Stimulated activated CD4-positive, alpha-beta T cell treated with anti-CD3 and anti-CD28 coated beads, Interleukin-12 subunit alpha, Interleukin-12 subunit beta, amount 100 ng/mL, for 48 hours (primary cell): Measurements from ENCODE around the gene CNTFR.
"Not testable (repeated sequence)": the region's sequence is repeated elsewhere in the genome, so short reads cannot be mapped to it uniquely, and the experiment has no call there.

Experiments used
- DNase-seq, 3 donors: peaks; one replicate each; pipeline ENCODE4 v3.0.0-alpha.2; 2020; ENCODE audit warnings: low read depth in 2 of 3, low spot score in 1 of 3

The CNTFR gene

DNA sequence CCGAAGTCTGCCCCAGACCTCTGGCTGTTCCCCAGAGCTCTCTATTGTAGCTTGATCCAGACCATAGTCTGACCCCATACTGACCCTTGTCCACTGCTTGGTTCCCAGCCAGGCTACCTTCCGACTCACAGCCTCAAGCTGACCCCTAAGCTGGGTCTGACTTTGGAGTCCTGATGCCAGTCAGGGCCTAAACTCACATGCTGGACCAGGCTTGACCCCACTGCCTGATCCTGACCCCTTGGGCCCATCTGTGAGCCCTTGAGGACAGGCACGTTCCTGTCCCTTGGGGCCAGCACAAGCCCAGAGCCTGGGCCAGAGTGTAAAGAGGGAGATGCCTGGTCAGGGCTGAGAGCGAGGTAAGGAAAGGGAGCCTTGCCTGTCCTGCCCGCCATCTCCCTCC is 34.0 kb downstream of the CNTFR start:
- DNase-seq, result no peak

DNA sequence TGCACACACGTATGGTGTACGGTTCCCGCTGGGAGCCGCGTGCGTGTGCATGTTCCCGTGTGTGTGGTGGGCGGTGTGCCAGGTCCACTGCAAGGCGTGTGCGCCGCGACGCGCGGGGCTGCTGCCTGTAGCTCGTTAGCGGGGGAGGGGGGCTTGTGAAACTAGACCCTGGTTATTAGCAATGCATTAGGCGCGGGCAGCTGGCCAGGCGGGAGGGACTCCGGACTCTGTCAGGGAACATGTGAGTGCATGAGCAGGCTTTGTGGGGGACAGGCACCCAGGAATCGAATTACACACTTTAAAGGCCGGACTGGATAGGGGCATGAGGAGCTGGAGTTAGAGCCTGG is 34.5 kb downstream of the CNTFR start:
- DNase-seq, result no peak

DNA sequence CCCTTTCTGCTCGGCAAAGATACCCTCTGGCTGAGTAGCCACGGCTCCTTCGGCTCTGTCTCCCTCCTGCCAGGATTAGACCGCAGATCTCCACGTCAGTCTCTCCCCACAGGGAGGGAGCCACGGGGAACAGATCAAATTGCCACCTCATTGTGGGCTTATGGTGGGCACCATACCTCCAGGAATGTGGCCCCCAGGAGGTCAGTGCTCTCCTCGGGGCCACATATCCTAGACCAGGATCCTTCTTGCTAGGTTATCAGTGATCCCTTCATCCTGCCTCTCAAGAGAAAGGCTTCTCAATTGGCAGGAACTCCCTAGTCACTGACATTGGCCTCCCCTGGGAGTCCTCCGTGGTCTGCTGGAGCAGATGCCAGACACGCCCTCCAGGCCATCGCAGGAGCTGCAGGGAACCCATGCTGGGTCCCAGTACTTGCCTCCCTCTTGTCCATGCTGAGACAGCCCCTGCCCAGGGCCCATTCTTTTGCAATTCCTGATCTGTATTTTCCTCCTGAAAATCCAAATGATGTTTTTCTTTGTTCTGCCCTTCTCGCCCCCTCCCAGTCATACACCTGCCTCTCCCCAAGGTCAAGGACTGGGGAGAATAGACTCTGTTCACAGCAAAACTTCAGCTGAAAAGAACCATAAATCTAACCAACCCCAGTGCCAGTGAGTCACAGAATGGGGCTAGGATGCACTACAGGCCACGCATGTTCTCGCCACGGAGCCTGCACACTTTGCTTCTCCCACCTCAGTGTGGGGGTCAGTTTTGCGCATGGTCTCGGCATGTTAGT is 35.1 kb downstream of the CNTFR start:
- DNase-seq, result no peak

DNA sequence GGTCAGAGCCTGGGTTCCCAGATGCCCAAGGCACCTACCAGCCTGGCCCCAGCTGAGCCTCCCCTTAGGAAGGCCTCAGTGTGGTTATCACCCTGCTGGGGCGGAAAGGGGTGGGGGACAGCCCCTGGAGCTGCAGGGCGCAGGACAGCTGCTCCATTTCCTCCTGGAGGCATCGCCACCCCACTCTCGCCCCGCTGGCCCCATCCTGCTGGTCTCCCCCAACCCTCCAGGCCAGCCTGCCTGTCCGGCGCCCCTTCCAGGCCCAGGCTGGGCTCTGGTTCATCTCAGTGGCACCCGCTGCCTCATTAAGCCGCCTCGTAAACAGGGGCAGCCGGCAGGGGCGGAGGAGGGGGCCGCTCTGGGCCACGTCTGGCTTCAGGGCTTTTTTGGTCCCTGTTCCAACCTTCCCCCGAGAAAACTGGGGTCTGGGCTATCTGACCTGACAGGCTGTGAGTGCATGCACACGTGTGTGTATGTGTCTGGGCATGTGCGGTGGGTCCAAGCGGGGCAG is 36.0 kb downstream of the CNTFR start:
- no peak for DNase-seq

DNA sequence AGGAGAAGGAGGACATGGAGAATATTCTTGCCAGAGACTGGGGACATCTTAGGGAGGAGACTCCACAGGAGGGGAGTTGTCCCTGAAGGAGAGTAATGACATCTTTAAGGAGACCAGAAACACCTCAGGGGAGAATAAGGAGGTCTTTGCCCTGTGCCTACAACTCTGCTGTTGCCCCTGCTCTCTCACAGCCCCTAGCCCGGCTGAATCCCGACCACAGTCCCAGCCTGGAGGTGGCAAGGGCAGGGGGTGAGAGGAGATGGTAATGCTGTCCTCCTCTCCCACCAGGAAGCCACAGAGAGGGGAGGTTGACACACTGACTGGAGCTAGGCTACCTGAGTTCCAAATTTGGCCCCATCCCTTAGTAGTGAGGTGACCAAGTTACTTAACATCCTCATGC is 36.5 kb downstream of the CNTFR start:
- no peak for DNase-seq

DNA sequence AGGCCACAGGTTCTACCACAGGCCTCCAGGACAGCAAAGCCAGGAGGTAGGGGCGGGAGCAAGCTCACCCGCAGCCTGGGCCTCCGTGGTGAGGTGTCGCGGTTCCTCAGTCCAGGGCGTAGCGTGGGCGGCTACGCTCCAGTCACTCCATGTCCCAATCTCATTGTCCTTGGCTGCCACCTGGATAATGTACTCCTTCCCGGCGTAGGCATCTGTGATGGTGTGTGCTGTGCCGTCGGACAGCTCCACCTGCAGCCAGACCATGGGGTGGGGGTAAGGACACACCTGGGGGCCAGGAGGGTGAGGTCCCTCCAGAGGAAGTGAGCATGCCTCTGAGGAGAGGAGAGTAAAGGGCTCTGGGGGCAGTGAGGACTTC is 36.9 kb downstream of the CNTFR start:
- no peak for DNase-seq

DNA sequence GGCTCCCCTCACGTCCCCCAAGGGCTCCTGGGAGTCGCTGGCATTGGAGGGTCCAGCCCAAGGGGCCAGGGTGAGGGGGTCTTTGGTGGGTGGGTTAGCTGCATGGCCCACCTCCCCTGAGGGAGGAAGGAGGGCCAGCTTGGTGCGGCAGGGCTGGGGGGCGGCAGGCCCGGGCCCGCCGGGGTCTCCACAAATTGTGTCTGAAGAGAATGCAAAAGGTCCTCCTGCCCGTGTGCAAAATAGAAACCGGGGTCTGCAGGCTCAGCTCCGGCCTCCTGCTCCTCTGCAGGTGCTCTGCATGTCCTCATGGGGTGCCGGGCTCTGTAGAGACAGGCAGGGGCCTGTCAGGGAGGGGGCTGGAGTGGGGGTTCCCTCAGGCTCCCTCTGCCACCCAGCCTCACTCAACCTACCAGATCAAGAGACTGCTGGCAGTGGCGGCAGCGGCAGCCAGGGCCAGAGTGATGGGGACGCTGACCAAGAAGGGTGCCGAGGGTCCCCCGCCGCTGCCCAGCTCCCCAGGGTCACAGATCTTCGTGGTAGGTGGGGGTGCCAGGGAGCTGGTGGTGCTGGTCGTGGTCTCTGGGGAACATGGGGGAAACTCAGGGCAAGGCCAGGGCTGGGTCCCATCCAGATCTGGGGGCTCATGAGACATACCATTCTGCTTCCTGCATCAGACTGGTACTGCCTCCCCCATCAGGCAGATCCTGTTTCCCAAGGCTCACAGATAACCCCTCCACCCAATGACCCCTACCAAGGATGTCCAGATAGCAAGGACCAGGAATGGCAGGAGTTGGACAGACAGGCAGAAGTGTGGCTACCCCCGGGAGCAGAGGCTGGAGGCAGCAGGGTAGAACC is 37.5 kb downstream of the CNTFR start:
- no peak for DNase-seq

DNA sequence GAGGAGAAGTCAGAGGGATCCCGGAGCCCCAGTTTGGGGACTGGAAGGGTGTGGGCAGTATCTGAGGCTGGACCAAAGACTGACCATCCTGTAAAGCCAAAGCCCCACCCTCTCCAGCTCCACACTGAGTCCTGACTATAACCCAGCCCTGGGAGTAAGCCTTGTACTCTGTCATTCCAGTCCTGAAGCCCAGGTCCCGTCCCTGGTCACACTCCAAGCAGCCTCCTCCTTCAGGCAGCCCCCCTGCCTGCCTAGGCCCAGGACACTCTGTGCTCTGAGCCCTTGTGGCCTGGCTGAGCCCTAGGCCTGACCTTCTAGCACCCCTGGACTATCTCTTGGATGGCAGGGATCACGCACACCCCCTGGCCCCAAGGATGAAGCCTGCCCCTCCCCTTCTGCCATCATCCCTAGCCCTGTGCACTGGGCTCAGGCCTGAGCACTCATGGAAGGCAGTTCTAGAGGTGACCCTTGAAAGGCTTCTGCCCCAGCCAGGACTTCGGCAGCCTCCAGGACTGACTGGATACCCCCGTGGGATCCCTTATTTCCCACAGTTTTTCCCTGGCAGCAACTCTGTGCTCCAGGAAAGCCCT is 38.7 kb downstream of the CNTFR start:
- DNase-seq, result no peak

DNA sequence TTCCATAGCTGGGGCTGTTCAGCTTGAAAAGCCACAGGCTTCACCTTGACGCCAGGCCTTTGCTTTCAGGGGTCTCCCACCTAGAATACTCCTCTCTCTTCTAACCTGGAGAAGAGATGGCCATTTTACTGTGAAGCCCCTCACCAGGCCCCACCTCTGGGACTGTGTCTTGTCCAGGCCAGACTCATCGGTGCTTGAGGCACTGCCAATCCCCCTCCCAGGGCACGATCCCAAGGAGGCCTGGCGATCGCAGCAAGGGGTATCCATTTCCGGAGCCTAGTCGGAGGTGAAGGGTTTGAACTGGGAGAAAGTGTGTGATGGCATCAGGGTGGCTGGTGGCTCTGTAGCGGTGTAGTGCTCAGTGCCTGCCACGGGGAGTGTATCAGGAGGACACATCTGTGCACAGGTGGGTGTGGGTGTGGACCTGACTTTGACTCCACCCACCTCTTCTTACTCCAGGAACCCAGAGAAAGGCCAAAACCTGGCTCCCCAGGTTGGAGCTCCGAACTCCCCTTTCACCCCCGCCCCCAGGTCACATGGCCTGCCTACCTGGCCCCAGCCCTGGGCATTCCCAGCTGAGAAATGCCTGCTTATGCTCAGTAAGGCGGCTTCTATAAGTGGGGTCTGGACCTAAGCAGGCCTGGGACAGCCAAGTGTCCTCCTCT is 39.4 kb downstream of the CNTFR start:
- DNase-seq, result no peak

DNA sequence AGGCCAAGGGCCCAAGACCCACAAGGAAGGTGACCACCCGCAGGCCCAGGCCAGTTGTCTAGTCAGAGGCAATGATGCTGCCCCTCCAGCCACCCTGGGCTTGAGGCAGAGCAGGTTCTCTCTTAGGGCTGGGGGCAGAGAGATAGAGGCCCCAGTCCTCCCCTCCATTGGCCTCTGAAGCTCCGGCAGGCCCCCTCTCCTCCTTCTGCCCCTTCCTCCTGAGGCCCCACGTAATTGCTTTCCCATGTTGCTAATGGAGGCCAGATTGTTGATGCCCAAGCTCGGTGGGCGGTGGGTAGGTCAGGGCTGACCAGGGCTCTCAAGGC is 40.2 kb downstream of the CNTFR start:
- DNase-seq, result no peak

DNA sequence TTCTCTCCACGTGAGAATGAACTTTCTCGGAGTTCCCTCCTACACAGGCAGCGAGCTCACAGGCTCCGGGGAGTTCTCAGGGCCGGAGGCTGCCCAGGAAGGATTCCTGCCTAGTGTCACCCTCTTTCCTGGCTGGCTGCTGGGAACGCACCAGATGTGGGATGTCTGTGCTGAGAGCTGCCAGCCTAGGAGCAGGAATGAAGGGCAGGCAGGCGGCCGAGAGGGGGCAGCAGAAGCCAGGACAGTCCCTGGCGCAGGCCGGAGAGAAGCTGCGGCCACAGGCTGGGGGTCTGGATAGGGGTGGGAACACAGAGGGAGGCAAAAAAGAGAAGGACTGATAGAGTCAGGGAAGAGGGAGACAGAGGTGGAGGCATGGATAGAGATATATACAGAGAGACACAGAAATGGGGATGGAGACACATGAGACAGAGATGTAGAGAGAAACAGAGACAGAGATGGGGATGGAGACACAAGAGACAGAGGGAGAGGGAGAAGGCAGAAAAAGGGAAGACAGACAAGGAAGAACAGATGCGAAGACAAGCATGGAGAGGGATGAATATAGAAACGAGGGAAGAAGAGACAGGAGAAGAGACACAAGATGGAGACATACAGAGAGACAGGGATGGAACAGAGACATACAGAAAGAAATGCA is 41.4 kb downstream of the CNTFR start:
- peak in 2 of 3 donors; percentile 16 to 23 for DNase-seq

DNA sequence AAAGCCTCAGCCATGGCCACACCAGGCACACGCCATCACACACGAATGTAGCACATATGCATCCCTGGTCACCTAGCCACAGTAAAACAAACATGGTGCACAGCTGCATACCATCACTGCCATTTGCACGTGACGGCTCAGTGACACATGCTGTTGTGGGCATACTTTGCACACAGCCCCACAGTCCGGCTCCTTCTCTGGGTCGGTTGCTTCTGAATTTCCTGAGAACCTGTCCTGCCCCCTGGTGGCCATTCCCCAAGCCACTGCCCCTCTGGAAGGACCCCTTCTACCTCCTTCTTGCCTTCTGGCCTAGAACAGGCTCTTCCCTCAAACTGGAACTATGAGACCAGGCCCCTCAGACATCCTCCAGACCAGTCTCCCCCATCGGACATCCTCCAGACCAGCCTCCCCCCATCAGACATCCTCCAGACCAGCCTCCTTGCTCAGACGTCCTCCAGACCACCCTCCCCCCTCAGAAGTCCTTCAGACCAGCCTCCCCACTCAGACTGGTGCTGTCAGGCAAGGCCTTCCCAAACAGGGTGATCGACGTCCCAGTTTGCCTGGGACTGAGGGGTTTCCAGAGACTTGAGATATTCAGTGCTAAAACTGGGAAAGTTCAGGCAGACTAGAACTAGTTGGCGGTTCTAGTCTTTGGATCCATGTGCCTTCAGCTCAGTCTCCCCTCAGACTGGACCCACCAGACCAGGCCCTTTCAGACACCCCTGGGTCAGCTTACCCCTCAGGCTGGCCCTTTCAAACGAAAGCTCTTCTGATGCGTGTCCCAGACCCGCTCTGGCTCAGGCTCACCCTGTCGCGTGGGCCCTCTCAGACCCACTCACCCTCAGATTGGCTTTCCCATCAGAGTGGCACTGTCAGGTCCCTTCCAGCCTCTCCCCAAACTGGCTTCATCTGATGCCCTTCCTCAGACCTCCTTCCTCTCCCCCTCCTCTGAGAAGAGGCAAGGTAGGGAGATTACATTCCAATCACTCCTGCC is 42.4 kb downstream of the CNTFR start:
- peak; percentile 38 to 59 (median 47) for DNase-seq

DNA sequence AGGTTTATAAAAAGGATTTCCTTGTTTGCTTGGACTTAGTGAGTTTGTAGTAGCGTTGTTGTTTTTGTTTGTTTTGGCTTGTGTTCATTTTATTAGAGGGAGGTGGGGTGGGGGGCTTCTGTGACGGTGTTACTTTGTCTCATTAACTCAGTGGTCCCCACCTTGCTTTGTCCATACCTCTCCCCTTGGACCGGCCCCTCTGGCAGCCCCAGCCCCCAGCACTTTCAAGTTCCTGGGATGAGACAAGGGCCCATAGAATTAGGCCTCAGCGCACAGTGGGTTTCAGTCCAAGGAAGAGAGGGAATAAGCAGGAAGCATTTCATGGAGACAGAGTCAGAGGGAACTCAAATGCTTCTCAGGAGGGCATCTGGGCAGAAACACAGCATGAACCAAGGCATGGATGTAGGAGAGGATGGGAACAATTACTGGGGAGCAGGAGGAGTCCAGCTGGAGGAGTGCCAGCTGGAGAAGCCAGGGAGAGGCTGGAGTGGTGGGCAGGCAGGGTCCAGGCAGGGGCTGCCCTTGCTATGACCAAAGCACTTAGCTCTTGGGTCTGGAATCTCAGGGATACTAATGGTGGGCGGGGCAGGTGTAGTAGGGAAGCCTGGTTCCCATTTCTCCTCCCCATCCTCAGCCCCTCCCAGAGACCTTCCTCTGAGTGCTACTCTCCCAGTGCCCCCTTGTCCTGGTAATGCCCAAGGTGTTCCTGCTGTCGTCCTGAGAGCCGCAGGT is 43.3 kb downstream of the CNTFR start:
- no peak for DNase-seq

DNA sequence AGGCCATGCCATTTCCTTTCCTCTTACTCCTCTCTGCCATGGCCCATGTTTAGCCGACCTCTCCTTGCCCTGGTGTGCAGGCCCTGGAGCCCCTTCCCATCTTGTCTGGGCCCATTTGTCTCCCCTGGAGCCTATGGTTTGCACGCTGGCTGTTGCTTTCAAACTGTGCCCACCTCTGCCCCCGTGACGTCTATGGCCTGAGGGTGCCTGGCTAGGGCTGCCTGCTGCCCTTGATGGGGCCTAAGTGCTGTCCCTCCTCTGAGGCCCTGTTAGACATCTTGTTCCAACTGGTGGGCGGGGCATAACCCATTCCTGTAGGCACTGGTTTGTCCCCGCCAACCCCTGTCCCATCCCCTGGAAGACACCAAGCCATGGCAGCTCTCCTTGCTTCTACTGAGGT is 44.0 kb downstream of the CNTFR start:
- no peak for DNase-seq

DNA sequence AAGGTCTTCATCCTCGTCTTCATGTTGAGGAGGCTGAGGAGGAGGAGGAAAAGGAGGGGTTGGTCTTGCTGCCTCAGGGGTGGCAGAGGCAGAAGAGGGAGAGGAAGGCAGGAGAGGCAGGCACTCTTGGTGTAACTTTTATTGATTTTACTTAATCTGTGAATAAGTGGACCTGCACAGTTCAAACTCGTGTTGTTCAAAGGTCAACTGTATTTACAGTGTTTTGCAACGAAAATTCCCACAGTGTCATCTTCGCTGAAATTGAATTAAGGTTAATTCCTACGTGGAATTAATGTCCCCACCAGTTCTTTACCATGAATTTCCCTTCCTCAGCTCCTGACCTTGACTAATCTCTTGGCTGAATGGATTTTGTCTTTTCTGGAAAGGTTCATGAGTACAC is 45.5 kb downstream of the CNTFR start:
- no peak for DNase-seq

DNA sequence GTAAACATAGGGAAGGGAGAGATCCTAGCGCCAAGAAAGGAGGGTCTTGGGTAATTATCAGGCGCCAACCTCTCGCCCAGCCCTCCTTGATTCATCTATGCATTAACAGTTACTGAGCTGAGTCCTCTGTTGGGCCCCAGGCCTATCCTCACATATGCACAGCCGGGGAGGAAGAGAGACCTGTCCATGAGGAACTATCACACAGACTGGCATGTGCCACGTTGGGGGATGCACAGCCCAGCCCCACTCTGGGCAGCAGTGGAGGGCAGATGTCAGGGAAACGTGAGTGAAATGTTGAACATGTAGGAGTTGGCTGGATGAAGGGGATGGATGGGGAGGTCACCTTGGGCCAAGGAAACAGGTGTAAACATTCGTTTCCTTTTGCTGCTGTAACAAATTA is 48.0 kb downstream of the CNTFR start:
- no peak for DNase-seq

DNA sequence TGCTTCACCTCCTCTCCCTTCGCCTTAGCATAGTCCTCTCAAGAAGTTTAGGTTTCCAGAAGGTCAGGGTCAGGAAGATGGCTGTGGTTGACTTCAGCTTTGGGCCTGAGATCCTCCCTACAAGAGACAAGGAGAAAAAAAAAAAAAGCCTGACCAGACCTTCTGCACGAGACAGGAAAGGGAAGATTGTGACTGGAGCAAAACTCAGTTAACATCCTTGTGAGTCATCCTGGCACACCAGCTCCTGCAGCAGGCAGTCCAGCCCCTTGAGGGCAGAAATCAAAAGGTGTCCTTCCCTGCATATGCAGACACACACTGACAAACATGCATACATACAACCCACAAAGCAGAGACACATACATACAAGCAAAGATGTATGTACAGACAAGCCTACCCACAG is 48.7 kb downstream of the CNTFR start:
- DNase-seq, result no peak

DNA sequence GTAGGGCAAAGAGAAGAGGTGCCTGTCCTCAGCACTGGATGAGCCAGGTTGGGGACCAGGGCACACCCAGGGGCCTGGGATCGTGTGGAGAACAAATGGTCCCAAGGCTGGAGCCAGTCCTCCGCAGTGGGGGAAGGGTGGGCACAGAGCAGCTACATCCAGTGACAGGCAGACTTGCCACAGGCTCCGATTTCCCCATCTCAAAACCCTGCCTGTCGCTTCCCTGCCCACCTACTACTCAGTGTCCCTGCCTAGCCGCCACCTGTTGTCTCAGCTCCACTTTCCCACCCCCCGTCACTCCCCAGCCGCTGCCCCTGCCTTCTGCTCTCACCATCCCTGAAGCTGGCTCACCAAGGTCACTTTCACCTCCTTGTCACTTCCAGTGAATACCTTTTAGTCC is 52.8 kb downstream of the CNTFR start:
- DNase-seq, result no peak

DNA sequence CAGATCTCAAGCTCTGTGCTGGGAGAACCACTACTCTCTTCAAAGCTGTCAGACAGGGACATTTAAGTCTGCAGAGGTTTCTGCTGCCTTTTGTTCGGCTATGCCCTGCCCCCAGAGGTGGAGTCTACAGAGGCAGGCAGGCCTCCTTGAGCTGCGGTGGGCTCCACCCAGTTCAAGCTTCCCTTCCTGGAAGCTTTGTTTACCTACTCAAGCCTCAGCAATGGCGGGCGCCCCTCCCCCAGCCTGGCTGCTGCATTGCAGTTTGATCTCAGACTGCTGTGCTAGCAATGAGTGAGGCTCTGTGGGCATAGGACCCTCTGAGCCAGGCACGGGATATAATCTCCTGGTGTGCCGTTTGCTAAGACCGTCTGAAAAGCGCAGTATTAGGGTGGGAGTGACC is 57.5 kb downstream of the CNTFR start:
- DNase-seq, result not testable (repeated sequence)
